ENCODE results near the gene DDR1. TPM values are rescaled to one million over a fixed set of nuclear protein-coding genes. Genes with fewer than 3 reads are reported as not detected.

DDR1 gene
- total RNA-seq, 1 experiment from 2014 or later: 115 TPM

DNA sequence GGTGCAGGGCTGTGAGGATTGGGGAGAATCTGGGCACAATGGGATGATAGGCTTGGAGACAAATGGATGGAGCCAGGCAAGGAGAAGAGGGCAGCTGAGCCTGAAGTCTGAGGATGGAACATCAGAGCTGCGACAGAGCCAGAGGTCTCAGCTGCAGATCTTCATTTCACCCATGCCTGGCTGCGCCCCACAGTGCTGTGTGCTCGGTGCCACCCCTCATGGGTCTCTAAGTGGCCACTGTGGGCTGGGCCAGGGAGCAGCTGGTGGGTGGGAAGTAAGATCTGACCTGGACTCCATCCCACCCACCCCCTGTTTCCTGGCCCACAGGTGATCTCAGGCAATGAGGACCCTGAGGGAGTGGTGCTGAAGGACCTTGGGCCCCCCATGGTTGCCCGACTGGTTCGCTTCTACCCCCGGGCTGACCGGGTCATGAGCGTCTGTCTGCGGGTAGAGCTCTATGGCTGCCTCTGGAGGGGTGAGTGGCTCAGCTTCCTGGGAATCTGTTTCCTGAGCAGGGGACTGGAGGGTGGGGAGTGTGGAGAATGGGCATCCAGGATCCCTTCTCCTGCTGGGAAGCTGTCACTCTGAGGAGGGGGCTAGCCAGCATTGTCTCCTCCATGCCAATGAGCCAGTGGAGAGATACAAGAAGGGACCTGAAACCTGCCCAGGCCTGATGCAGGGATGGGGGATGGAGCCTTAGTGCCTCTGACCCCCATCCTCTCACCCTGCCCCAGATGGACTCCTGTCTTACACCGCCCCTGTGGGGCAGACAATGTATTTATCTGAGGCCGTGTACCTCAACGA lies 6.5 kb downstream of the DDR1 start:
- Histone ChIP-seq H3K4me1 (peaks cover 10% of the 10 kb centered on the region), H3K4me3 (ENCODE audit: low read depth, low read length) (no peak overlapping the region), H3K27me3 (replicated peaks; ENCODE audit: control insufficient read depth, insufficient read depth, low read length) (no peaks in the 10 kb centered on the region), H3K9me3 (no peaks in the 10 kb centered on the region), H3K36me3 (ENCODE audit: control insufficient read depth, insufficient read depth, low read length) (peaks cover 8% of the 10 kb centered on the region)
- TF ChIP-seq, protein P1, sequence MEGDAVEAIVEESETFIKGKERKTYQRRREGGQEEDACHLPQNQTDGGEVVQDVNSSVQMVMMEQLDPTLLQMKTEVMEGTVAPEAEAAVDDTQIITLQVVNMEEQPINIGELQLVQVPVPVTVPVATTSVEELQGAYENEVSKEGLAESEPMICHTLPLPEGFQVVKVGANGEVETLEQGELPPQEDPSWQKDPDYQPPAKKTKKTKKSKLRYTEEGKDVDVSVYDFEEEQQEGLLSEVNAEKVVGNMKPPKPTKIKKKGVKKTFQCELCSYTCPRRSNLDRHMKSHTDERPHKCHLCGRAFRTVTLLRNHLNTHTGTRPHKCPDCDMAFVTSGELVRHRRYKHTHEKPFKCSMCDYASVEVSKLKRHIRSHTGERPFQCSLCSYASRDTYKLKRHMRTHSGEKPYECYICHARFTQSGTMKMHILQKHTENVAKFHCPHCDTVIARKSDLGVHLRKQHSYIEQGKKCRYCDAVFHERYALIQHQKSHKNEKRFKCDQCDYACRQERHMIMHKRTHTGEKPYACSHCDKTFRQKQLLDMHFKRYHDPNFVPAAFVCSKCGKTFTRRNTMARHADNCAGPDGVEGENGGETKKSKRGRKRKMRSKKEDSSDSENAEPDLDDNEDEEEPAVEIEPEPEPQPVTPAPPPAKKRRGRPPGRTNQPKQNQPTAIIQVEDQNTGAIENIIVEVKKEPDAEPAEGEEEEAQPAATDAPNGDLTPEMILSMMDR (IDR thresholded peaks at IDR 0.05; ENCODE audit: insufficient read depth in 1 of 2, low read depth in 1 of 2, low read length in 1 of 2, severe bottlenecking in 1 of 2, unreplicated experiment in 1 of 2): no peak
- Mint-ChIP-seq H3K4me1 (ENCODE audit: low read depth, unreplicated experiment) (peaks cover 12% of the 10 kb centered on the region), H3K9me3 (ENCODE audit: unreplicated experiment) (no peaks in the 10 kb centered on the region), H3K36me3 (ENCODE audit: insufficient read depth, unreplicated experiment) (peaks cover 28% of the 10 kb centered on the region), H3K27ac (ENCODE audit: unreplicated experiment) (no peak overlapping the region), H3K27me3 (ENCODE audit: insufficient read depth, unreplicated experiment) (no peaks in the 10 kb centered on the region), H3K4me3 (ENCODE audit: unreplicated experiment) (no peak overlapping the region)
- POLR2A ChIA-PET: no interaction called here
- DNase-seq: no peak
- CTCF ChIA-PET: no interaction called here
- BruUV-seq (replicated peaks): no TSS peak
- intact Hi-C loops (cut with micrococcal nuclease; ENCODE audit: unreplicated experiment): no loop called here

DNA sequence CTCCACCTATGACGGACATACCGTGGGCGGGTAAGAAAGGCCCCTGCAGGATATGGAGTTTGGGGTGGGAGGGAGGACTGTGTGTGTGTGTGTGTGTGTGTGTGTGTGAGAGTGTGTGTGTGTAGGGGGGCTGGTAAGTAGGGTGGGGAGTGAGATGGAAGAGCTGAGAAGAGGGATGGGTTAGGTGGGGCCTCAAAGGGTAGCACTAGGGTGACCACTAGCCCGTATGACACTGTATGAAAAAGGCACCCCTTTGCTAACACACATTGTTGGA lies 7.1 kb downstream of the DDR1 start:
- TF ChIP-seq, protein P1 (IDR thresholded peaks at IDR 0.05; ENCODE audit: insufficient read depth in 1 of 2, low read depth in 1 of 2, low read length in 1 of 2, severe bottlenecking in 1 of 2, unreplicated experiment in 1 of 2): no peak

DNA sequence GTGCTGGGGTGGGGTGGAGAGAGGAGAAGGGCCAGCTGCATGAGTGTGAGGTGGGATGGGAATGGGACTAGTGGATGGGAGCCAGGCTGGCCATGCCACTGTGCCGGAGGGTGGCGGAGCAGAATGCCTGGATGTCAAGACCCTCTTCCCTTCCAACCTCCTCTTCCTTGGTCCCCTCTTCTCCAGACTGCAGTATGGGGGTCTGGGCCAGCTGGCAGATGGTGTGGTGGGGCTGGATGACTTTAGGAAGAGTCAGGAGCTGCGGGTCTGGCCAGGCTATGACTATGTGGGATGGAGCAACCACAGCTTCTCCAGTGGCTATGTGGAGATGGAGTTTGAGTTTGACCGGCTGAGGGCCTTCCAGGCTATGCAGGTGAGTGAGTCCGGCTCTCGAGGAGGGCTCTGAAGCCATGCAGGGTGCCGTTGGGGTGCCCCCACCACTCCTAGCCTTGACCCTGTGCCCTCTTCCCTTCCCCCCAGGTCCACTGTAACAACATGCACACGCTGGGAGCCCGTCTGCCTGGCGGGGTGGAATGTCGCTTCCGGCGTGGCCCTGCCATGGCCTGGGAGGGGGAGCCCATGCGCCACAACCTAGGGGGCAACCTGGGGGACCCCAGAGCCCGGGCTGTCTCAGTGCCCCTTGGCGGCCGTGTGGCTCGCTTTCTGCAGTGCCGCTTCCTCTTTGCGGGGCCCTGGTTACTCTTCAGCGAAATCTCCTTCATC lies 7.7 kb downstream of the DDR1 start:
- CTCF ChIA-PET: no interaction called here
- H3K4me3 Mint-ChIP-seq (ENCODE audit: unreplicated experiment): no peak overlapping the region

More for the DNA sequence above, 7.1 kb downstream of the DDR1 start:
- Mint-ChIP-seq H3K9me3 (ENCODE audit: unreplicated experiment) (no peaks in the 10 kb centered on the region), H3K4me1 (ENCODE audit: low read depth, unreplicated experiment) (peaks cover 6% of the 10 kb centered on the region), H3K27me3 (ENCODE audit: insufficient read depth, unreplicated experiment) (no peaks in the 10 kb centered on the region), H3K27ac (ENCODE audit: unreplicated experiment) (no peak overlapping the region), H3K36me3 (ENCODE audit: insufficient read depth, unreplicated experiment) (peaks cover 32% of the 10 kb centered on the region), H3K4me3 (ENCODE audit: unreplicated experiment) (no peak overlapping the region)
- Histone ChIP-seq H3K4me1 (peaks cover 5% of the 10 kb centered on the region), H3K9me3 (no peaks in the 10 kb centered on the region), H3K36me3 (ENCODE audit: control insufficient read depth, insufficient read depth, low read length) (peaks cover 9% of the 10 kb centered on the region), H3K4me3 (ENCODE audit: low read depth, low read length) (no peak overlapping the region), H3K27me3 (replicated peaks; ENCODE audit: control insufficient read depth, insufficient read depth, low read length) (no peaks in the 10 kb centered on the region)
- POLR2A ChIA-PET: no interaction called here
- CTCF ChIA-PET: no interaction called here
- BruUV-seq (replicated peaks): no TSS peak
- intact Hi-C loops (cut with micrococcal nuclease; ENCODE audit: unreplicated experiment): no loop called here
- no peak for DNase-seq

More for the DNA sequence above, 7.7 kb downstream of the DDR1 start:
- H3K9me3 Mint-ChIP-seq (ENCODE audit: unreplicated experiment): no peaks in the 10 kb centered on the region
- POLR2A ChIA-PET: no interaction called here
- intact Hi-C loops (cut with micrococcal nuclease; ENCODE audit: unreplicated experiment): no loop called here
- H3K36me3 ChIP-seq (ENCODE audit: control insufficient read depth, insufficient read depth, low read length): peaks cover 10% of the 10 kb centered on the region
- H3K27me3 ChIP-seq (replicated peaks; ENCODE audit: control insufficient read depth, insufficient read depth, low read length): no peaks in the 10 kb centered on the region
- no peak overlapping the region for H3K27ac Mint-ChIP-seq (ENCODE audit: unreplicated experiment)
- TF ChIP-seq, protein P1 (IDR thresholded peaks at IDR 0.05; ENCODE audit: insufficient read depth in 1 of 2, low read depth in 1 of 2, low read length in 1 of 2, severe bottlenecking in 1 of 2, unreplicated experiment in 1 of 2): no peak
- H3K4me1 ChIP-seq: no peaks in the 10 kb centered on the region
- DNase-seq: no peak
- no peaks in the 10 kb centered on the region for H3K27me3 Mint-ChIP-seq (ENCODE audit: insufficient read depth, unreplicated experiment)
- BruUV-seq (replicated peaks): no TSS peak
- no peaks in the 10 kb centered on the region for H3K9me3 ChIP-seq
- H3K4me3 ChIP-seq (ENCODE audit: low read depth, low read length): no peak overlapping the region
- H3K4me1 Mint-ChIP-seq (ENCODE audit: low read depth, unreplicated experiment): peaks cover under 1% of the 10 kb centered on the region
- H3K36me3 Mint-ChIP-seq (ENCODE audit: insufficient read depth, unreplicated experiment): peaks cover 32% of the 10 kb centered on the region

Data from Caco-2 (cell line).